ENCODE results near the gene MBP. TPM values are rescaled to one million over a fixed set of nuclear protein-coding genes. Genes with fewer than 3 reads are reported as not detected.

MBP gene
- total and polyA plus RNA-seq, 2 of the 4 experiments (the other 2 are of a cell fraction) = 0.72 to 0.90 TPM

GRCh38 chr18:77164763-77165485 is 32.3 kb upstream of the MBP start:
- H3K14ac ChIP-seq (replicated peaks; ENCODE audit: low read depth, low read length) = no peak overlapping the region
- WGBS, 2 experiments (ENCODE audit: extremely low coverage in 2 of 2, insufficient read length in 1 of 2) = 90% methylated on average over 7 of the region's 20 CpGs; no CpG with 5 or more reads in 1 of the 2 experiments
- CTCF ChIA-PET = no interaction called here

More at GRCh38 chr18:77164763-77165485, 32.3 kb upstream of the MBP start:
- H4K8ac ChIP-seq (ENCODE audit: low read depth in 2 of 2, low read length in 2 of 2) = no peak overlapping the region
- H2BK15ac ChIP-seq (ENCODE audit: low read depth, low read length) = no peak overlapping the region
- DNase-seq (no peak), ATAC-seq (ENCODE audit: low read depth) (no peak)
- H2AK9ac ChIP-seq (replicated peaks; ENCODE audit: low read depth, low read length, poor library complexity) = no peak overlapping the region
- in situ Hi-C loops (cut with MboI; ENCODE audit: low sequenced_read_pairs) = no loop called here
- no peak overlapping the region for H2BK5ac ChIP-seq (ENCODE audit: low read depth, low read length, poor library complexity, severe bottlenecking)
- H3K23ac ChIP-seq (ENCODE audit: low read depth, low read length) = no peak overlapping the region
- no peaks in the 10 kb centered on the region for H3K9me3 ChIP-seq (ENCODE audit: control insufficient read depth, insufficient read depth, low read length)
- H3K9me1 ChIP-seq (ENCODE audit: insufficient read depth, low read length) = no peaks in the 10 kb centered on the region
- H2AFZ ChIP-seq (replicated peaks; ENCODE audit: low read length, poor library complexity) = no peak overlapping the region
- no TSS peak for BruUV-seq (replicated peaks)
- intact Hi-C loops (cut with micrococcal nuclease) = no loop called here
- no peak overlapping the region for H2AK5ac ChIP-seq (ENCODE audit: low read depth, low read length)
- no peak overlapping the region for H3K9ac ChIP-seq (ENCODE audit: low read depth, low read length)
- peaks cover 22% of the 10 kb centered on the region for H3K27me3 ChIP-seq (ENCODE audit: control insufficient read depth, insufficient read depth, low read length)
- TF ChIP-seq, protein P1, sequence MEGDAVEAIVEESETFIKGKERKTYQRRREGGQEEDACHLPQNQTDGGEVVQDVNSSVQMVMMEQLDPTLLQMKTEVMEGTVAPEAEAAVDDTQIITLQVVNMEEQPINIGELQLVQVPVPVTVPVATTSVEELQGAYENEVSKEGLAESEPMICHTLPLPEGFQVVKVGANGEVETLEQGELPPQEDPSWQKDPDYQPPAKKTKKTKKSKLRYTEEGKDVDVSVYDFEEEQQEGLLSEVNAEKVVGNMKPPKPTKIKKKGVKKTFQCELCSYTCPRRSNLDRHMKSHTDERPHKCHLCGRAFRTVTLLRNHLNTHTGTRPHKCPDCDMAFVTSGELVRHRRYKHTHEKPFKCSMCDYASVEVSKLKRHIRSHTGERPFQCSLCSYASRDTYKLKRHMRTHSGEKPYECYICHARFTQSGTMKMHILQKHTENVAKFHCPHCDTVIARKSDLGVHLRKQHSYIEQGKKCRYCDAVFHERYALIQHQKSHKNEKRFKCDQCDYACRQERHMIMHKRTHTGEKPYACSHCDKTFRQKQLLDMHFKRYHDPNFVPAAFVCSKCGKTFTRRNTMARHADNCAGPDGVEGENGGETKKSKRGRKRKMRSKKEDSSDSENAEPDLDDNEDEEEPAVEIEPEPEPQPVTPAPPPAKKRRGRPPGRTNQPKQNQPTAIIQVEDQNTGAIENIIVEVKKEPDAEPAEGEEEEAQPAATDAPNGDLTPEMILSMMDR (conservative IDR thresholded peaks at IDR 0.05; ENCODE audit: low read depth, low read length) = no peak
- H4K91ac ChIP-seq (ENCODE audit: insufficient read depth, low read depth, low read length) = no peak overlapping the region
- POLR2A ChIA-PET (ENCODE audit: unreplicated experiment) = no interaction called here
- no peak overlapping the region for H2BK20ac ChIP-seq (ENCODE audit: low read depth, low read length)
- H3K4ac ChIP-seq (ENCODE audit: low read depth, low read length) = no peak overlapping the region
- dilution Hi-C loops (cut with HindIII; ENCODE audit: low sequenced_read_pairs, unreplicated experiment) = no loop called here
- no peak overlapping the region for H3K4me2 ChIP-seq (ENCODE audit: low read depth, low read length)
- no peaks in the 10 kb centered on the region for H3K79me1 ChIP-seq (ENCODE audit: low read depth in 1 of 2, low read length in 2 of 2)
- H2BK120ac ChIP-seq (ENCODE audit: low read depth, low read length) = no peak overlapping the region
- no peaks in the 10 kb centered on the region for H4K20me1 ChIP-seq (ENCODE audit: insufficient read depth, low read length)
- H4K5ac ChIP-seq (ENCODE audit: low read depth, low read length) = no peak overlapping the region
- peaks cover 2% of the 10 kb centered on the region; the same call in 1 of the 2 replicates for H3K4me1 ChIP-seq (ENCODE audit: control insufficient read depth, insufficient read depth, low read length)
- no peak overlapping the region for H3K4me3 ChIP-seq (ENCODE audit: insufficient read depth, low read depth, low read length)
- H3K27ac ChIP-seq (ENCODE audit: insufficient read depth, low read length) = no peak overlapping the region
- no peak overlapping the region for H3K56ac ChIP-seq (ENCODE audit: extremely low read depth, insufficient read depth, low read length)
- no peak overlapping the region for H3K18ac ChIP-seq (ENCODE audit: low read depth, low read length)
- no peaks in the 10 kb centered on the region for H3K36me3 ChIP-seq (ENCODE audit: control insufficient read depth, insufficient read depth, low read length)

Data from IMR-90 (cell line).